Measurements from ENCODE around the gene TMEM115.

TMEM115 gene

DNA sequence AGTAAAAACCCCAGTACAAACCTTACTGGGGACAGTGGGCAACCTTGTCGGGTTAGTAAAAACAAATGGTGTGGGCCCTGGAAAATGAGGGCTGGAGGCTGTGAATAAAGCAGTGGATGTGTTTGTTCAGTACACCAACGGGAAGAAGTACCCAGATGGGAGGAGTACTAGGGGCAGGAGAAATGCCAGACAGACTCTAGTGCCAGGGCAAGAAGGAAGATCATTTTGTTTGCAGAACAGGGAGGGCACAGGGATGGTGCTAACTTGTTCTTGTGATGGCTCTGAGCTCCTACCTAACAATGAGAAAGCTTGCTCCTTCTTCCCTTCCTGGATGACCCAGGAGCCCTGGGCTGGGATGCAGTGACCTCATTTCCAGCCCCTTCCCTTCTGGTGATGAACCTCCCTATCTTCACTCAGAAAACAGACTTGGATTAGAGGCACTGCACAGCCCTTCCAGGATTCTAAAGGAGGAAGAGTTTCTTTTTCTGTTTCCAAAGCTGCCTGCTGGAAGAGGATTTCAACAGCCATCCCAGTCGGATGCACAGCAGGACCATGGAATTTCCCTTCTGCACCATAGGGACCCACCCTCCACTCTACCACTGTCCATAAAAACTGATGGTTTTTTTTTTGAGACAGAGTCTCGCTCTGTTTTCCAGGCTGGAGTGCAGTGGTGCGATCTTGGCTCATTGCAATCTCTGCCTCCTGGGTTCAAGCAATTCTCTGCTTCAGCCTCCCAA is 24.8 kb downstream of the TMEM115 start:
- DNase-seq (ENCODE audit: low read depth in 2 of 2): no peak

DNA sequence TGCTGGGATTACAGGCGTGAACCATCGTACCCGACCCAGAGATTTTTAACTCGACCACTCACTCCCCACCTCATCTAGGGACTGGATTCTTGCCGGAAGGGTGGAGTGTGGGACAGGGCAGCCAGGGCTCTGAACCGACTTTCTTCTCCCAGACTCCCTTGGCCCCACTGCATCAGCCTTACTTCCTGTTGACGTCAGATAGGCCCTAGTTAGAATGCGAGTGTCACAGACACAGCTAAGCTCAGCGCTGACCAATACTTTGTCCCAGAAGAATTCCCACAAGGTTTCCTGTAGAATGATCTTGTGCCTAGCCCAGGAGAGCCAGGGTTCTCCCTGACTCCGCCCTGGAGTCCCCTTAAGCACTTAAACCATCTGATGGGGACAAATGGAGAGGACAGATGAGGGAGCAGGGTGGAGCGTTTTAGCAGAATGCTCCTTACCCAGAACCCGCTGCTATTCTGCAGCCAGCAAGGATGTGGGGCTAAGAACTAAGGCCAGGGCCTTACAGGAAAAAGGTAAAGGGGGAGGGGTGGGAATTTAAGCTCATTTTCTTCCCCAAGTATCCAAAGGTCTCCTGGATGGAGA is 25.5 kb downstream of the TMEM115 start:
- DNase-seq (ENCODE audit: low read depth in 2 of 2): no peak

DNA sequence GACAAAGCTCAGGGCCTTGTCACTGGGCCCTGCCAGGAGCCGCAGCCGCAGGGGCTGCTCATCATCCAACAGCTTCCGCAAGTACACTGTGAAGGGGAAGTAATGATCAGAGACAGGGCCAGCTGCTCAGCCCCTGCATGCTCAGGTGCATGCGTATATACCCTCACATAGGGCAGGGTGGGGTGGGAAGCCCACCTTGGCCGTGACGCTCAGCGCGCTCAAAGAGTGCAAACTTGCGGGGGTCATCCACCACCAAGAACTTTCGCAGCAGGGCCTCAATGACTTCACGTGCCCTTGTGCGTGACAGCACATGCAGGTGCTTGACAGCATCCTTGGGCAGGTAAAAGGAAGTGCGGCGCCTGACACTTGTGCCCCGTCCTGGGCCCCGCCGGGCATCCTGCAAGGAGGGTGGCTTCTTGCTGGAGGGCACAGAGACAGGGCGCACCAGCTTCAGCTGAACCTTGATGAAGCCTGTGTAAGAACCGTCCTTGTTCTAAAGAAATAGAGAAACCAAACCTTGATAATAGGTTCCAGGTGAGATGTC is 27.9 kb downstream of the TMEM115 start:
- no peak for DNase-seq (ENCODE audit: low read depth in 2 of 2)

DNA sequence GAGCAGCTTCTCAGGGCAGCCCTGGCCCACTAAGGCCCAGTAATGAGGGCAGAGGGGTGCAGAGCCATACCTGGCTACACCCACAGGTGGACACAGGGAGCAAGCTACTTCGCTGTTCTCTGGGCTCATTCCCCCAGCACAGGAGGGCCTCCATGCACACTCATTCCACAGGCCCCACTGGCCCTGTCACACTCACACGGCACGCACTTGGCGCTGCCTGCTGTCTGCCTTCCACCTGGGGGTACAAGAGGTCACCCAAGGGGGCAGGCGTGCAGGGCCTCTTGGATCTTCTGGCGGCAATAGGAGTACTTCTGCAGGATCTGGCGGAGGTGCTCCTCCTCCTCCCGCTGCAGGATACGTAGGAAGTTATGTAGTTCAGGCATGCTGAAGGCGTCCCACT is 29.0 kb downstream of the TMEM115 start:
- DNase-seq (ENCODE audit: low read depth in 2 of 2): no peak

DNA sequence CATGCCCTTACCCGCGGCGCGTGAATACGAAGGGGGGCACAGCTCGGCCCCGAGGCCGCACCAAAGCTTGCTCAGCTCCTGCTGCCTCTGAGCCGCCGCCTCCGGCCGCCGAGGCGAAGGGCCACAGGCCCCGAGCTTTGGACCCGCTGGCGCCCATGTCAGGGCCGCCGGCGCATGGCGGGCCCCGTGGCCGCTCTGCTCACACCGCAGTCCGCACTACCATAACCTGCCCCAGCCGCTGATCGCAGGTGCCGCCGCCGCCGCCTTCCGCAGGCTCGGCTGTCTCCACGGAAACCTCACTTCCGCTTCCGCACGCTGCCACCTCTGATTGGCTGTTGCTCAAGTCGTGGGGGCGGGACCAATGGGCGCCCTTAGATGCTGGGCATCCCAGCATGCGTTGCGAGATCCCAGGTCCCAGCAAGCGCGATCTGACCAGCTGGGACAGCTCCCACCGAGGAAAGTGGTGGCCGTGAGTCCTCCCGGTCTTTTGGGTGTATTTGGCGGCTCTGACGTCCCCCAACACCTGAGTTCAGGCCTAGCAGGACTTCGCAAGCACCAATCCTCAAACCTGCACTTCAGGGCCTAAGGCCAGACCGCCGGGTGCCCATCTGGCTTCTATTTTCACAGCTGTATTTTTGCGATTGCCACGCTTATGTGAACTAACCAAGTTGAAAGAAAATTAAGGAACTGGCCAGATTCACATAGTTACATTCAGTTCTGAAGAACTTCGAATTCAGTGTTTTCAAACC is 31.2 kb downstream of the TMEM115 start, which contains the start of gene TUSC2:
Gene TUSC2 (minus strand): TSS at position 281 of the 749 bp plus-strand sequence. CDS start 124 bp downstream, at position 157.
- DNase-seq (ENCODE audit: low read depth in 2 of 2): peak; percentile 87 to 96

DNA sequence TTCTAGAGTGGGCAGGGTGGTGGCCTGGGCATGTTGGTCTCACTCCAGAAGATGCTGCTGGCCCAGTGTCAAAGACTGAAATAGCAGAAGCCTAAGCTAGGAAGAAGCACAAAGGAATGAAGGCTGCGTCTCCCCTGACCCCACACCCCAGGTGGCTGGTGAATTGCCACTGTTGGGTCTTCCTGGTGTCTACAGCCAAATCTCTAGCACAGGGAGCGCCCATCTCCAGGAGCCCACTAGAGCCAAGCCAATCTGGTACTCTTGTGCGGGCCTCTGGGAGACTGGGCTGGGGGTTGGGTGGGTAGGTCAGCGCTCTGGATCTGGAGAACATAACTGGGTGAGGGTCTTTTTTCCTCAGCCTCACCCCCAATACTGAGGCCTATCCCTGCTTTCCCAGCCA is 32.2 kb downstream of the TMEM115 start:
- DNase-seq (ENCODE audit: low read depth in 2 of 2): no peak

DNA sequence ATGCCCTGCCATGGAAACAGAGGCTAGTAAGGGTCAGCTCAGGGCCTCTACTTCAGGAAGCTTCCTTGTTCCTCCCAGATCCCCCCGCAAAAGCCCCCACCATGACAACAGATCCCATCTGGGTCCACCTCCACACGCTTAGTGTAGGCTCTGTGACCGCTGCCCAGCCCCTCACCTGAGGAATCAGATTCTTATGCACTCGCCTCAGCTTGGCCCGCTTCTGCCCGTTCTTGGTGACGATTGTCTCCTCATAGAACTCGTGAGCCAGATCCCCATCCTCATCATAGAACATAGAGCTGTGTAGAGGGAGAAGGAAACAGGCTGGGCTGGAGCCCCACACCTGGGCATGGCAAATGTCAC is 33.2 kb downstream of the TMEM115 start:
- DNase-seq (ENCODE audit: low read depth in 2 of 2): no peak

DNA sequence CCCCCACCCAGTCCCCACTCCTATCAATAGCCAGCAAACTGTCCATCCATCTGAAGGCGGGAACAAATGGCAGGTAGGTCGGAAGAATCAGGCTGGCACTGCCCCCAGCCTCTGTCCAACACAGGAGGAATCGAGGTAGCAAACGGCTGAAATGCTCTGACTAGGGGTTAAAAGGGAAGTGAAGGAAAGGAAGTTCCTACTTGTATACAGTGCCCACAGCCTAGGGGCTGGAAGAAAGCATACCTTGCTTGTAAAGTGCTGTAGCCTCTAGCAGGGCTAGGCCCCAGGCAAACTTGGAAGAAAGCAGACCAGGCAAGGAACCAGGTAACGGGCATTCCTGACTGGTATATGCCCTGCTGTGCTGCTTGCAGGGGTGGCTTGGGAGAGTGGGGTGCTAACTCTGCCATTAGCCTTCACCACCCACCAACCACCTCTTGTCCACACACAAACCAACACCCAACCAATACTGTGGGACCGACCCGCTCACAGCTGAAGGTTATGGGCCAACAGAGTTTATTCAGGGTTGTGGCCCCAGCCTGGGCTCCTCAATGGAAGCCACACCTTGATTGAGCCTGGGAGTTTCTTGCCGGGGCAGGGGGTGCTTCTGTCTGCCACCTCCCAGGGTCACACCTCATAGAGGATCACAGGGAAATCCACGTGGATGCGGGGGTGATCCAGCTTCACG is 33.7 kb downstream of the TMEM115 start:
- DNase-seq (ENCODE audit: low read depth in 2 of 2): no peak

DNA sequence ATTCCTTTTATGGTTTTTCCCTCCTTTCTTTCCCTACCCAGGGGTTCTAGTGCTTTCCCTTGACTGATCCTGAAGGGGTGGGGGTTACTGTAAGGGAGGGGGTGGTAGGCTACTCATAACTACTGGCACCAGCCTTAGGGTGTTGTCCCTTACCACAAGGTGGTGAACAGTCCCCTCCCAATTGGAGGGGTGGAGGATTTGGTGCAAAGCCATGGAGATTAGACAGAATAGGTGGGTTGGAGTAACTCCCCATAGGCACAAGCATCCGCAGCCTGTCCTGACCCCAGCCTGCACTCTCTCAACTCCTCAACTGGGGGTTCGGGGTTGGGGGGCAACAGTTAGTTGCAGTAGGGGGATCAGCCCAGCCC is 34.2 kb downstream of the TMEM115 start:
- DNase-seq (ENCODE audit: low read depth in 2 of 2): no peak

DNA sequence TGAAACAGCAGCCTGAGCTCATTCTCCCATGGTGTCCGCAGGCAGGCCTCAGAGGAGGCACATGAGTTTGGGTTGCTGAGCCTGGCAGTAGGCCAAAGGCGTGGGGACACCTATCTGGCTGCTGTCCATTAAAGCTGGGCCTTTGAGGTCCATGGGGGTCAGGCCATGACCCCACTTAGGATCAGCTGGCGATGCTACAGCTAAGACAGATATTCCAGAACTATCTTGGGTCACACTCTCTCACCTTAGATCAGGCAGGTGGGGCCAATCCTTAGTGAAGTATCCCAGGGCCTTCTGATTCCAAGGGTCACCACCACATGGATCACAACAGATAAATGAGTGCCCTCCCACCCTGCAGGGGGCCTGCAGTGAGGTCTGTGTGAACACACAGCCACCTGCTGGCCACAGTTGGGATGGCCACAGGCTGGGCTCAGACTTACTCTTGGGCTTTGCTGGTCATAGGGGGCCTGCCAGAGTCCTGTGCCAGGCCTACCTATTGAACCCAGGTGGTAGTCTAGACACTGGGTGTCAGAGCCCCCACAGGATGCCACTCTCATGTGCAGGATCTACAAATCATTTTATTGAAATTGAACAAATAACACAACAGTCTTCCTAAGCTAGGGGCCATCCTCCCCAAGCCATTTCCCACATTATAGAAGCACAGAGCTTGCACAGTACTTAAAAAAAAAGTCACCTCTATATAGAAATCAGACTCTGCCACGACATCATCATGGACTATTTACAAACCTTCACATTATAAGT is 34.8 kb downstream of the TMEM115 start:
- peak in 1 of 2 experiments; percentile 49 for DNase-seq (ENCODE audit: low read depth in 2 of 2)

DNA sequence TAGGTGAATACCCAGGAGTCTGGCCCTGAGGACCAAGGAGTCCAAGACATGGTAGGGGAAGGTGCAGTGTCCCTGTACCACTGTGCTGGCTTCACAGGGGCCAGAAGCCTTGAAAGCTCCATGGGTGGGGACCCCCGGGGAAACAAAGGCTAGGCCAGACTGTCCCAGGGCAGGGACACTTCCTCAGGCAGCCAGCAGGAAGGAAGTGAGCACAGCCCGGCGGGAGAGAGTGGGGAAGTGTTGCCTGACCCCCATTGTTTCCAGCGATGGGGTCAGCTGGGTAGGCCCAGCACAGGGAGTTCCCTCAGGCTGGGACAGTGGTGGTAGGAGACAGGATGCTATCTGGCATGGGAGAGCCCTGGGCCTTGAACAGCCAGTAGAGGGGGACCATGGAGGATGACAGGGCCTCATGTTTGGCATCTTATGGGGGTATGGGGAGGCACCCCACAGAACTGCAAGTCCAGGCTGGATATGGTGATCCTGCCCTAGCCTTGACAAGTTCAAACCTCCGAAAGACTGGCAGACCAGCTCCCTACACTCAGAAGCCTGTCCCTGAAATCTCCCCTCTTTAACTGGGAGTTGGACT is 35.6 kb downstream of the TMEM115 start:
- no peak for DNase-seq (ENCODE audit: low read depth in 2 of 2)

DNA sequence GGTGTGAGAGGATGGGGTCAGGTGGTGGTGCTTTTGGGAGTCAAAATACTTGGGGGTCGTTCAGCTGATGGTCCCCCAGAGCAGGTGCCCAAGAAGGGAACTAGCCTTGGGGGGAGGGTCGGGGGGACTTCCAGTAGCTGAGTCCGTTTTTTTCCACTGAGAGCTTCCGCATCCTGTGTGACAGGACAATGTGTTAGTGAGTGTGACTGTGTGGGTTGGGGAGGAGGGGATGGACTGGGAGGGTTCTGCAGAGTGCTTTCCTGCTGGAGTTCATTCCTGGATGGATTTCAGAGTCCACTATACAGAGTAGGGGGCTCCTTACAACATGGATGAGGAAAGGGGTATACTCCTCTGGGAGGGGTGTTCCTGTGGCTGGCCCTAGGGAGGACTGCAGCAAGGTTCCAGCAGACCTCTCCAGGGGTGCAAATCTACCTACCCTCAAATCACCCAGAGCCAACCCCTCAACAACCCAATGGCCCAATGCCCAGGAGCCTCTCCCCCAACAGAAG is 36.2 kb downstream of the TMEM115 start:
- DNase-seq (ENCODE audit: low read depth in 2 of 2): no peak

DNA sequence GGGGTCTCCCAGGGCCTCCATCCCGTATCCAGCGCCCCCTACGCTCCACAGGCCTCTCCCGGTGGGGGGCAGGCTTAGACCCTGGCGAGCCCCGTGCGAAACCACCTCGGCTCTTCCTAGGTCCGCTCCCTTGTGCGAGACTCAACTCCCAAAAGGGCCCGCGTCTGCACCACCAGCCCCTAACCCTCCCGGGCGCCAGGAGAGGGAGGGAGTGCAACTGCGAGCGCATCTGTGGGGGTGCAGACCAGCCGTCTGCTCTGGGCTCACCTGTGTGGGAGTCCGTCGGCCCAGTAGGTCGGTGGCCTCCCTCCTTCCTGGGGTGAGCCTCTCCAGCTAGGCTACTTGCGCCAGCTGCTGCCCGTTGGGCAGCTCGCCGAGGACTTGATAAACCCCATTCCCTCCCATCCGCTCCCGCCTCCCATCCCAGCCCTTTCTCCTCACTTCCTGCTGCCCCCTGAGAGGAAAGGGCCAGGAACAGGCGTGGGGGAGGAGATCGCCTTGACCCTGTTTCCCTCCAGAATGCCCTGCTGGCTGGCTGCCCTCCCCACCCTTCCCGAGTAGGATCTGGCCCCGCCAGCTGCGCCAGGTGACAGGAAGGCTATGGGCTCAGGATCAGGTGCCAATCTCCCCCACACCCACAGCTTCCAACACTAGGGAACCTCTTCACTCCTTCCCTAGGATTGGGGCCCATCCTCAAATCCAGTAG is 36.8 kb downstream of the TMEM115 start, which contains the start of gene HYAL2:
Gene HYAL2 (minus strand): TSS at position 360 of the 706 bp plus-strand sequence. CDS start 2,256 bp downstream, outside the sequence.
- no peak for DNase-seq (ENCODE audit: low read depth in 2 of 2)

DNA sequence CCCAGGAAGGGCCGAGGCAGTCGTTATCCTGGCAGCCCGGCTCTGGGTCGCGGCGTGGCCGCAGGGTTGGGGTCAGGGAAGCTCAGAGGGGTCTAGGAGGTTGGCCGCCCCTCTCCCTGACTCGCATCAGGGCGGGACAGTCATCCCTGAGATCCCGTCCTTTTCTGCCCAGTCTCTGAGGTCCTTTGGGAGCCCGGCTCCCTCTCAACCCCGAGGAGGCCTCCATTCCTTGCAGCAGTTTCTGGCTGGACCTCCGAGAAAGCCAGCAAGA is 37.3 kb downstream of the TMEM115 start:
- no peak for DNase-seq (ENCODE audit: low read depth in 2 of 2)

DNA sequence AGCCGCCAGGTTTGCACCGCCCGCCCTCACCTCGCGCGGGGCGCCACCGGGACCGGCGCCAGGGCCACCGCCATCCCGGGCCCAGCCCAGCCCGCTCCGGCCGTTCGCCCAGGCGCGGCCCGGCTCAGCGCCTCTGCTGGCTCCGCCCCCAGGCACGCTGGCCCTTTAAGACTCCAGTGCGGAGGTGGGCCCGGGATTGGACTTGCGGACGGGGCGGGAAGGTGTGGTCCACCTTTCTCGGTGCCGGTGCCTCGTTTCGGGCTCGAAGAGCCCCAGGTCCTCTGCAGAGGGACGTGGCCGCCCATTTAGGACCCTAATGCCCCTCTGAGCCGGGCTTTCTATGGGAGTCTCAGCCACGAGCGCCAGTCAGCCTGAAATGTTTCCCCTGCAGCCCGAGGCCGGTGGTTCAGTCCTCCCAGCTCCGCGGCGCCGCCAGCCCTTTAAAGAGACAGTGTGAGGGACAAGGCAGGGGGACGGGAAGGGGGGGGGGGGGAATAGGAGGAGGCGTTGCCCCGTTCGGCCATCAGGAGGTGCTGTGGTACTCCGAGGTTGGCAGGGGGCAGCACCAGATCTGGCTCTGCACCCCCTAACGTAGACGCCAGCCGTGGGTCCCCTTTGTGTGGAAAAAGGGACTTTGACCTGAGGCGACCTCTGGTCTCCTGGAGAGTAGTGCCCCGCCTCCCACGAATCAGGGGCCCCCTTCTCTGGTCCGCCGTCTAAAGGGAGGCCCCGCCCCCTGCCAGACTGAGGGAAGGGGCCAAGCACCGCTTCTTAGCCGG is 37.8 kb downstream of the TMEM115 start:
- peak; percentile 65 to 82 for DNase-seq (ENCODE audit: low read depth in 2 of 2)

DNA sequence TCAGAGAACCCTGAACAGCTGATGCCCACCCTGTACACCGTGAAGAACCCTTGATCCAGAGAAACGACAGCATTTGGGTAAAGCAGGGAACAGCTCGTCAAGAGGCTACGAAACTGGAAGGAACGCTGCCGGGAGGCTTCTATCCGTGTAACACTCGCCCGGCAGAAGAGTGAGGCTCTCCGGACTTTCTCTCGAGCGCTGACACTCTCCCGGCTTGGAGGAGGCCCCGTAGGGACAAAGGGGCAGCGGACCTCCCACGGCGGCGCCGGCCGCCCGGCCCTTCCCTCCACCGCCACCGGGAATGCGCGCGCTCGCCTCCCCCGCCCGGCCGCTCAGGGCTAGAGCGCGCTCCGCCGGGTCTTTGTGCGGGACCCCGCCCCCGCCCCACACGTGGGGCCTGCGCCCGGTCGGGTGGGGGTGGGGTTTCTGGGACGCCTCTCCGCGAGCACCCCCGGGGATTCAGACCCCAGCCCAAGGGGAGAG is 38.4 kb downstream of the TMEM115 start:
- peak in 1 of 2 experiments; percentile 41 for DNase-seq (ENCODE audit: low read depth in 2 of 2)

DNA sequence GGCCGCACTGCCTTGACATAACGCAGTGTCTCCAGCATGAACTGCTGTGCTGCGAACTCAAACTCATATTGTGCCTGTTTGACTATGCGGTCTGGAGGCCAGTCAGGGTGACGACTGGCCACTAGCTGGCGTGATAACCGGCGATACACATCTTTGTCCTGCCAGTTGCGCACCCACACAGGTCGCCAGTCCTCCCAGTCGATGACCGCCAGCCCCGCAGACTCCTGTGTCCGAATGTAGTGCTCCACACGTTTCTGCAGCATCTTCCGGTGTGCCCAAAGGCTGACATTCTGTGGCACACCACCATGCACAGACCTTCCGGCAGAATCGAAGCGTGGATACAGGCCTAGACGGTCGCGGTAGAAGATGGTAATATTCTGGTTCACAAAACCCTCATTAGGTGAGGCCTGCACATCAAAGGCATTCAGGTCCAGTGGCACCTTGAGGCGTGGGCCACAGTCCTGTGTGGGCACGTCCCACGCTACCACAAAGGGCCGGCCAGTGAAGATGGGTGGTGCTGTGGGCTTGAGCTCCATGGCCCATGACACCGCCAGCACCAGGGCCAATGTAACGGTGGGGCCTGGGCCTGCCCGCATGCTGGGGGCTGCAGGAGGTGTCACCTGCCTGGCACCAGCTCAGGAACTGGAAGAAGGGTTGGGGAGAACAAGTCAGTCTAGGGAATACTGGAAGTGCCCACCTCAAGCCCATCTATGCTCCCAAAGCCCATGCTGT is 39.3 kb downstream of the TMEM115 start:
- DNase-seq (ENCODE audit: low read depth in 2 of 2): no peak

DNA sequence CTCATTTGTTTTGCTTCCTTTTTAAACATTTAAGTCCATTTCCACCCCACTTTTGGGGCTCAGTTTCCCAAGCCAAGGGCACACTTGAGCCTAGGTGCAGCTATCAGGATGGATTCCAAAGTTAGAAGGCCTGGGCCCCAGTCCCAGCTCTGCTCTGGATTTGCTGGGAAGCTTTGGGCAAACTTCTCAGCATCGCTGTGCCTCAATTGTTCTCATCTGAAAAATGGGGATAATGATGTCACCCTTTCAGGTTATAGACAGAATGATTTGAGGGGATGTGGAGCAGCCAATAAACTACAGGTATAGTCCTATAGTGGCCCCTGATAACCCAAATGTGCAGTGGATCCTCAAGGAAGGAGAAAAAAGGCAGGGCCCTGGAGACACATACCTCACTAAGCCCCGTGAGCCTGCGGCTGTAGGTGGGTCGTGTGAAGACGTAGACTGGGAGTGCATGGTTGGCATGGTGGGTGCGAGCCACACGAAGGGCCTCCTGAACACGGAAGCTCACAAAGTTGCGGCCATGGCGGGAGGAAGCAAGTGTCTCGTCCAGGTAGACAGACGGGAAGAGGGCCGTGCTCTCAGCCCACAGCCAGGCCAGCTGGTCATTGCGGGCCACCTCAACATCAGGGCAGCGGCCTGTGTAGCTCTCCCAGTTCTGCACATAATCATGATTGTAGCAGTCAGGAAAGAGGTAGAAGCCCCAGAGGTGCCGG is 40.0 kb downstream of the TMEM115 start:
- DNase-seq (ENCODE audit: low read depth in 2 of 2): no peak

Data from stimulated activated CD4-positive, alpha-beta T cell treated with anti-CD3 and anti-CD28 coated beads, Interleukin-12 subunit alpha, Interleukin-12 subunit beta, amount 100 ng/mL, for 24 hours (primary cell).